ENCODE measurements around the gene DRC7. TPM values are rescaled to one million over a fixed set of nuclear protein-coding genes. Genes with fewer than 3 reads are reported as not detected.
"Not testable (repeated sequence)": the region's sequence is repeated elsewhere in the genome, so short reads cannot be mapped to it uniquely, and the experiment has no call there.

The DRC7 gene
- polyA plus RNA-seq, 4 donors, result 0.37 TPM; not detected in 3

GRCh38 chr16:57706717-57707116 lies 12.1 kb downstream of the DRC7 start:
- 80 to 95% (median 83%) methylated on average over 1 of the region's 1 CpG for WGBS, 3 donors
- no peak overlapping the region for H3K27ac ChIP-seq (ENCODE audit: low read depth in 1 of 3, low read length in 2 of 3)
- FAIRE-seq (no peak), DNase-seq (no peak)
- H3K4me1 ChIP-seq (ENCODE audit: control insufficient read depth in 3 of 3, insufficient read depth in 2 of 3, low read depth in 1 of 3, low read length in 2 of 3), result peaks cover 0 to 23% (median 0%) of the 10 kb centered on the region in 3 donors
- H3K27me3 ChIP-seq (ENCODE audit: control insufficient read depth in 3 of 3, insufficient read depth in 3 of 3, low read length in 3 of 3), result no peaks in the 10 kb centered on the region
- H3K9me3 ChIP-seq (ENCODE audit: control insufficient read depth in 2 of 2, insufficient read depth in 1 of 2, low read depth in 1 of 2, low read length in 1 of 2), result no peaks in the 10 kb centered on the region
- H3K36me3 ChIP-seq (ENCODE audit: control insufficient read depth in 3 of 3, insufficient read depth in 2 of 3, low read depth in 1 of 3, low read length in 3 of 3), result peaks cover 0 to 2% (median 0%) of the 10 kb centered on the region in 3 donors
- no peak overlapping the region for H3K4me3 ChIP-seq (ENCODE audit: low read depth in 1 of 3, low read length in 3 of 3)

DNA sequence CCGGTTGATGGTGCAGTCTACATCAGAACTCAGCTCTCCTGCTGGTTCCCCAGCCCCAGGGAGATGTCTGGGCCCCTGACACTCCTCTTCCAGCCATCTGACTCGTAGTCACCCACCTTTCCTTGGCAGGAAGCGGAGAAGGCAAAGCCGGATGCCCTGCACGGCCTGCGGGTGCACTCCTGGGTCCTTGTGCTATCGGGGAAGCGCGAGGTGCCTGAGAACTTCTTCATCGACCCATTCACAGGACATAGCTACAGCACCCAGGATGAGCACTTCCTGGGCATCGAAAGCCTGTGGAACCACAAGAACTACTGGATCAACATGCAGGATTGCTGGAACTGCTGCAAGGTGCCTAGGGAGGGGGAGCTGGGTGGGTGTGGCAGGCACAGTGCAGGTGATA lies 12.7 kb downstream of the DRC7 start:
- peaks cover 0 to 18% (median 0%) of the 10 kb centered on the region in 3 donors for H3K4me1 ChIP-seq (ENCODE audit: control insufficient read depth in 3 of 3, insufficient read depth in 2 of 3, low read depth in 1 of 3, low read length in 2 of 3)
- DNase-seq (no peak), FAIRE-seq (no peak)
- H3K4me3 ChIP-seq (ENCODE audit: low read depth in 1 of 3, low read length in 3 of 3), result no peak overlapping the region
- 87 to 88% (median 88%) methylated on average over 11 of the region's 11 CpGs for WGBS, 3 donors
- no peaks in the 10 kb centered on the region for H3K27me3 ChIP-seq (ENCODE audit: control insufficient read depth in 3 of 3, insufficient read depth in 3 of 3, low read length in 3 of 3)
- H3K27ac ChIP-seq (ENCODE audit: low read depth in 1 of 3, low read length in 2 of 3), result no peak overlapping the region
- H3K36me3 ChIP-seq (ENCODE audit: control insufficient read depth in 3 of 3, insufficient read depth in 2 of 3, low read depth in 1 of 3, low read length in 3 of 3), result peaks cover 0 to 2% (median 0%) of the 10 kb centered on the region in 3 donors
- no peaks in the 10 kb centered on the region for H3K9me3 ChIP-seq (ENCODE audit: control insufficient read depth in 2 of 2, insufficient read depth in 1 of 2, low read depth in 1 of 2, low read length in 1 of 2)

DNA sequence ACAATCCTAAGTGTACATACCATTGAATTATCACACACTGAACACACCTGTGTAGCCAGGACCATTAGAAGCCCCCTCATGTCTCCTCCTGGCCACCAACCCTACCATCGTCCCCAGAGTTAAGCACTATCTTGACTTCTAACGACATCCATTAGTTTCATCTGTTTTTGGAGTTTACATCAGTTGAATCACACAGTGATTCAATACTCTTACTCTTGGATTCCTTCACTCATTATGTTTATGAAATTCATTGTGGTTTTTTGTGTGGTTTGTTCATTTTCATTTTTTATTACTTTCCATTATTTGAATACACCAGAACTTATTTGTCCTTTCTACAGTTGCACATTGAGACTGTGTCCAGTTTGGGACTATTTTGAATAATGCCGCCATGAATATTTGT lies 13.6 kb downstream of the DRC7 start:
- Histone ChIP-seq H3K4me3 (ENCODE audit: low read depth in 1 of 3, low read length in 3 of 3) (no peak overlapping the region), H3K4me1 (ENCODE audit: control insufficient read depth in 3 of 3, insufficient read depth in 2 of 3, low read depth in 1 of 3, low read length in 2 of 3) (peaks cover 0 to 18% (median 0%) of the 10 kb centered on the region in 3 donors), H3K27me3 (ENCODE audit: control insufficient read depth in 3 of 3, insufficient read depth in 3 of 3, low read length in 3 of 3) (no peaks in the 10 kb centered on the region), H3K36me3 (ENCODE audit: control insufficient read depth in 3 of 3, insufficient read depth in 2 of 3, low read depth in 1 of 3, low read length in 3 of 3) (peaks cover 0 to 2% (median 0%) of the 10 kb centered on the region in 3 donors), H3K27ac (ENCODE audit: low read depth in 1 of 3, low read length in 2 of 3) (no peak overlapping the region), H3K9me3 (ENCODE audit: control insufficient read depth in 2 of 2, insufficient read depth in 1 of 2, low read depth in 1 of 2, low read length in 1 of 2) (no peaks in the 10 kb centered on the region)
- FAIRE-seq (no peak), DNase-seq (no peak)
- WGBS, 3 donors, result 86 to 88% (median 86%) methylated on average over 3 of the region's 3 CpGs

DNA sequence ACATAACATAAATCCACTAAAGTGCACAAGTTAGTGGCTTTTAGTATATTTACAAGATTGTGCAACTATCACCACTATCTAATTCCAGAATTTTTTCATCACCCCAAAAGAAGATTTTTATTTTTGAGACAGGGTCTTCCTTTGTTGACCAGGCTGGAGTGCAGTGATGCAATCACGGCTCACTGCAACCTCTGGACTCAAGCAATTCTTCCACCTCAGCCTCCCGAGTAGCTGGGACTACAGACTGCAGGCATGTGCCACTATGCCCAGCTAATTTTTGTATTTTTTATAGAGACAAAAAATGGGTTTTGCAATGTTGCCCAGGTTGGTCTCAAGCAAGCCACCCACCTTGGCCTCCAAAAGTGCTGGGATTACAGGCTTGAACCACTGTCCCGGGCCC lies 15.1 kb downstream of the DRC7 start:
- FAIRE-seq (no peak), DNase-seq (no peak)
- Histone ChIP-seq H3K9me3 (ENCODE audit: control insufficient read depth in 2 of 2, insufficient read depth in 1 of 2, low read depth in 1 of 2, low read length in 1 of 2) (no peaks in the 10 kb centered on the region), H3K4me3 (ENCODE audit: low read depth in 1 of 3, low read length in 3 of 3) (no peak overlapping the region), H3K36me3 (ENCODE audit: control insufficient read depth in 3 of 3, insufficient read depth in 2 of 3, low read depth in 1 of 3, low read length in 3 of 3) (no peaks in the 10 kb centered on the region), H3K27ac (ENCODE audit: low read depth in 1 of 3, low read length in 2 of 3) (no peak overlapping the region), H3K4me1 (ENCODE audit: control insufficient read depth in 3 of 3, insufficient read depth in 2 of 3, low read depth in 1 of 3, low read length in 2 of 3) (peaks cover 0 to 4% (median 0%) of the 10 kb centered on the region in 3 donors), H3K27me3 (ENCODE audit: control insufficient read depth in 3 of 3, insufficient read depth in 3 of 3, low read length in 3 of 3) (no peaks in the 10 kb centered on the region)
- WGBS, 3 donors, result 47 to 71% (median 64%) methylated on average over 3 of the region's 3 CpGs

GRCh38 chr16:57711346-57711745 lies 16.7 kb downstream of the DRC7 start:
- Histone ChIP-seq H3K4me1 (ENCODE audit: control insufficient read depth in 3 of 3, insufficient read depth in 2 of 3, low read depth in 1 of 3, low read length in 2 of 3) (no peaks in the 10 kb centered on the region), H3K9me3 (ENCODE audit: control insufficient read depth in 2 of 2, insufficient read depth in 1 of 2, low read depth in 1 of 2, low read length in 1 of 2) (no peaks in the 10 kb centered on the region), H3K27me3 (ENCODE audit: control insufficient read depth in 3 of 3, insufficient read depth in 3 of 3, low read length in 3 of 3) (no peaks in the 10 kb centered on the region), H3K27ac (ENCODE audit: low read depth in 1 of 3, low read length in 2 of 3) (no peak overlapping the region), H3K4me3 (ENCODE audit: low read depth in 1 of 3, low read length in 3 of 3) (no peak overlapping the region), H3K36me3 (ENCODE audit: control insufficient read depth in 3 of 3, insufficient read depth in 2 of 3, low read depth in 1 of 3, low read length in 3 of 3) (no peaks in the 10 kb centered on the region)
- DNase-seq (no peak), FAIRE-seq (no peak)
- 79 to 87% (median 84%) methylated on average over 5 of the region's 5 CpGs for WGBS, 3 donors

DNA sequence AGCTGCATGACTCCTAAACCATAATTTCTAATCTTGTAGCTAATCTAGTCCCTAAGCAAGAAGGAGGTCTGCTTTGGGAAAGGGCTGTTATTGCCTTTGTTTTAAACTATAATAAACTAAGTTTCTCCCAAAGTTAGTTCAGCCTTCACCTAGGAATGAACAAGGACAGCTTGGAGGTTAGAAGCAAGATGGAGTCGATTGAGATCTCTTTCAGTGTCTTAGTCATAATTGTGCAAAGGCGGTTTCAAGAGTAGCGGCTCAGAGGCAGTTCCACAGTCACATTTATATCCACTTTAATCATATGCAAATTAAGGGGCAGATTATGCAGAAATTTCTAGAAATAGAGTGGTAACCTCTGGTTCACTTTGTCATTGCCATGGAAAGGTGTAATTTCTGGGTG lies 17.4 kb downstream of the DRC7 start:
- H3K4me1 ChIP-seq (ENCODE audit: control insufficient read depth in 3 of 3, insufficient read depth in 2 of 3, low read depth in 1 of 3, low read length in 2 of 3), result no peaks in the 10 kb centered on the region
- no peaks in the 10 kb centered on the region for H3K27me3 ChIP-seq (ENCODE audit: control insufficient read depth in 3 of 3, insufficient read depth in 3 of 3, low read length in 3 of 3)
- WGBS, 3 donors, result 87 to 92% (median 91%) methylated on average over 3 of the region's 3 CpGs
- H3K9me3 ChIP-seq (ENCODE audit: control insufficient read depth in 2 of 2, insufficient read depth in 1 of 2, low read depth in 1 of 2, low read length in 1 of 2), result no peaks in the 10 kb centered on the region
- no peaks in the 10 kb centered on the region for H3K36me3 ChIP-seq (ENCODE audit: control insufficient read depth in 3 of 3, insufficient read depth in 2 of 3, low read depth in 1 of 3, low read length in 3 of 3)
- no peak for FAIRE-seq
- no peak overlapping the region for H3K4me3 ChIP-seq (ENCODE audit: low read depth in 1 of 3, low read length in 3 of 3)
- no peak overlapping the region for H3K27ac ChIP-seq (ENCODE audit: low read depth in 1 of 3, low read length in 2 of 3)
- DNase-seq, result no peak

GRCh38 chr16:57712569-57712968 lies 18.0 kb downstream of the DRC7 start:
- not testable (repeated sequence) for H3K36me3 ChIP-seq (ENCODE audit: control insufficient read depth in 3 of 3, insufficient read depth in 2 of 3, low read depth in 1 of 3, low read length in 3 of 3); H3K27me3 ChIP-seq (ENCODE audit: control insufficient read depth in 3 of 3, insufficient read depth in 3 of 3, low read length in 3 of 3); H3K4me3 ChIP-seq (ENCODE audit: low read depth in 1 of 3, low read length in 3 of 3); FAIRE-seq; H3K27ac ChIP-seq (ENCODE audit: low read depth in 1 of 3, low read length in 2 of 3); DNase-seq; H3K9me3 ChIP-seq (ENCODE audit: control insufficient read depth in 2 of 2, insufficient read depth in 1 of 2, low read depth in 1 of 2, low read length in 1 of 2); H3K4me1 ChIP-seq (ENCODE audit: control insufficient read depth in 3 of 3, insufficient read depth in 2 of 3, low read depth in 1 of 3, low read length in 2 of 3)
- 51 to 67% (median 57%) methylated on average over 6 of the region's 6 CpGs for WGBS, 3 donors

DNA sequence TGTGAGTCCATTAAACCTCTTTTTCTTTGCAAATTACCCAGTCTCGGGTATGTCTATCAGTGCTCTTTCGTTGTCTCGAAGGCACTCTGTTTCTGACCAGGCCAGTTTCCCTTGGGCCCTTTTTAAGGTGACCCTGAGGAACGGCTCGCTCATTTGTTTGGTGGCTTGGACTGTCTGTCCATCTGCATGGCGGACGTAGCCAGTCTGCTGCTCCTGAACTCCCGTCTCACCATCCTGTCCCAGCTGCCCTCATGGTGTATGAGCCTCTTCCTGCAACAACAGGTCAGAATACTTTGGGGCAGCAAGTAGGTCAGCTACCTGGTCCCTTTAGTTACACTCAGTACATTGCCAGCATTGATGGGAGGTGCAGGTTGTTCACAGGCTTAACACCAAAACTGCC lies 19.0 kb downstream of the DRC7 start:
- DNase-seq (no peak), FAIRE-seq (no peak)
- WGBS, 3 donors, result 86 to 94% (median 94%) methylated on average over 8 of the region's 8 CpGs
- H3K27ac ChIP-seq (ENCODE audit: low read depth in 1 of 3, low read length in 2 of 3), result no peak overlapping the region
- no peaks in the 10 kb centered on the region for H3K4me1 ChIP-seq (ENCODE audit: control insufficient read depth in 3 of 3, insufficient read depth in 2 of 3, low read depth in 1 of 3, low read length in 2 of 3)
- no peaks in the 10 kb centered on the region for H3K27me3 ChIP-seq (ENCODE audit: control insufficient read depth in 3 of 3, insufficient read depth in 3 of 3, low read length in 3 of 3)
- H3K36me3 ChIP-seq (ENCODE audit: control insufficient read depth in 3 of 3, insufficient read depth in 2 of 3, low read depth in 1 of 3, low read length in 3 of 3), result no peaks in the 10 kb centered on the region
- H3K9me3 ChIP-seq (ENCODE audit: control insufficient read depth in 2 of 2, insufficient read depth in 1 of 2, low read depth in 1 of 2, low read length in 1 of 2), result no peaks in the 10 kb centered on the region
- H3K4me3 ChIP-seq (ENCODE audit: low read depth in 1 of 3, low read length in 3 of 3), result no peak overlapping the region

- DNase-seq (no peak), FAIRE-seq (no peak)
- H3K36me3 ChIP-seq (ENCODE audit: control insufficient read depth in 3 of 3, insufficient read depth in 2 of 3, low read depth in 1 of 3, low read length in 3 of 3), result no peaks in the 10 kb centered on the region
- no peaks in the 10 kb centered on the region for H3K27me3 ChIP-seq (ENCODE audit: control insufficient read depth in 3 of 3, insufficient read depth in 3 of 3, low read length in 3 of 3)
- WGBS, 3 donors, result 74 to 87% (median 81%) methylated on average over 6 of the region's 6 CpGs
- no peak overlapping the region for H3K4me3 ChIP-seq (ENCODE audit: low read depth in 1 of 3, low read length in 3 of 3)
- no peak overlapping the region for H3K27ac ChIP-seq (ENCODE audit: low read depth in 1 of 3, low read length in 2 of 3)
- no peaks in the 10 kb centered on the region for H3K4me1 ChIP-seq (ENCODE audit: control insufficient read depth in 3 of 3, insufficient read depth in 2 of 3, low read depth in 1 of 3, low read length in 2 of 3)
- no peaks in the 10 kb centered on the region for H3K9me3 ChIP-seq (ENCODE audit: control insufficient read depth in 2 of 2, insufficient read depth in 1 of 2, low read depth in 1 of 2, low read length in 1 of 2)
Observed at GRCh38 chr16:57714047-57714446, 19.4 kb downstream of the DRC7 start.

Measured in small intestine (tissue), 7 donors.